Measurements from ENCODE around the gene GOLGA1. TPM values are rescaled to one million over a fixed set of nuclear protein-coding genes. Genes with fewer than 3 reads are reported as not detected.

The GOLGA1 gene
- total RNA-seq, 1 experiment from 2014 or later, result 9.6 TPM

DNA sequence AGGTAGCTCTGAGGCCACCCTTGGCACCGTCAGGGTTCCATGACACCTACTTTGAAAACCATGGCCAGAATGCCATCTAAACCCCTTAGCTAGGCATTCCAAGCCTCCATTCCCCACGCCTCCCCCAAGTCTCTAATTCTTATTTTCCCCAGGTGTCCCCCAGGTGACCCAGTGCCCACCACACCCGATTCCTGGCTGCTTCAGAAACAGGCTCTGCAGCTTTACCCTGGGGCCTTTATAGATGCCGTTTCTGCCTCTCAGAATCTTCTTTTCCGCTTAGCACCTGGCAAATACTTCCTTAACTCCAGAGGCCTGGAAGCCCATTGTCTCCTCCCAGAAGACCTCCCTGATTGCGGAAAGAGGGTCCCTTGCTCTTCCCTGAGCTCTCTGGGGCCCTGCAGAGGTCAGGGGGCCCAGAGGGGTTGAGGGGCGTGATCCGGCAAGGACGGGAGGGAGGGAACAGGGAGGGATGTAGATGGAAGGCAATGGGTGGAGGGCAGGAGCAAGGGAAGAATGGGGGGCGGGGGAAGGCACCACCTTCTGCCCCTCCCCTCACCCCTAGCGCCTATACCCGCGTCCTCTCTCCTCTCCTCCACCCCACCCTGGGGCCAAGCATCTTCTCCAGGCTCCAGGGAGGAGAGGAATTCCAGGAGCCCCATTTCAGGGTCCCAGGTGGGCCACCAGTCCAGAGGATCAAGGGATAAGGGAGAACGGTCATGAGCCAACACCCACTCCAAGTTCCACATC is 99.6 kb downstream of the GOLGA1 start:
- ChIA-PET CTCF (interaction anchor here (0.6 to 12.7 kb wide), 30 partner anchors 11 to 563 kb away, joined by 3 to 323 read pairs (median 8); partner anchors contain the start of genes ARPC5L, NR6A1, OLFML2A and RPL35), POLR2A (interaction anchor here (1.0 to 1.5 kb wide), 5 partner anchors 15 to 70 kb away, joined by 3 to 7 read pairs (median 6); partner anchors contain the start of genes NR6A1 and OLFML2A)
- no peak overlapping the region for H3K4me3 Mint-ChIP-seq

More for the DNA sequence above, 99.6 kb downstream of the GOLGA1 start:
- peaks cover 3% of the 10 kb centered on the region; the same call in 1 of the 2 replicates for H3K9me3 Mint-ChIP-seq
- TF ChIP-seq SOX15 (CRISPR knock-in tag; IDR thresholded peaks at IDR 0.05) (no peak), FOXP1 (CRISPR knock-in tag; IDR thresholded peaks at IDR 0.05; ENCODE audit: borderline replicate concordance) (no peak), ZNF317 (CRISPR knock-in tag; IDR thresholded peaks at IDR 0.05; ENCODE audit: borderline replicate concordance, low read depth) (no peak), FOXJ3 (CRISPR knock-in tag; IDR thresholded peaks at IDR 0.05; ENCODE audit: borderline replicate concordance) (no peak), NFYB (CRISPR knock-in tag; conservative IDR thresholded peaks at IDR 0.05; ENCODE audit: low read depth) (no peak), ELF4 (CRISPR knock-in tag; IDR thresholded peaks at IDR 0.05; ENCODE audit: low read depth) (no peak), JAZF1 (CRISPR knock-in tag; IDR thresholded peaks at IDR 0.05) (no peak), MXD4 (CRISPR knock-in tag; IDR thresholded peaks at IDR 0.05; ENCODE audit: borderline replicate concordance) (no peak), SMAD3 (CRISPR knock-in tag; IDR thresholded peaks at IDR 0.05; ENCODE audit: borderline replicate concordance) (no peak), TEAD4 (CRISPR knock-in tag; IDR thresholded peaks at IDR 0.05) (no peak), ZNF121 (CRISPR knock-in tag; IDR thresholded peaks at IDR 0.05) (no peak), EMX1 (CRISPR knock-in tag; IDR thresholded peaks at IDR 0.05) (no peak), GRHL2 (CRISPR knock-in tag; IDR thresholded peaks at IDR 0.05; ENCODE audit: insufficient replicate concordance, severe bottlenecking) (no peak), KAT7 (CRISPR knock-in tag; IDR thresholded peaks at IDR 0.05; ENCODE audit: borderline replicate concordance) (no peak), ZBTB21 (CRISPR knock-in tag; IDR thresholded peaks at IDR 0.05; ENCODE audit: borderline replicate concordance) (no peak)
- TF ChIP-seq, protein P1, sequence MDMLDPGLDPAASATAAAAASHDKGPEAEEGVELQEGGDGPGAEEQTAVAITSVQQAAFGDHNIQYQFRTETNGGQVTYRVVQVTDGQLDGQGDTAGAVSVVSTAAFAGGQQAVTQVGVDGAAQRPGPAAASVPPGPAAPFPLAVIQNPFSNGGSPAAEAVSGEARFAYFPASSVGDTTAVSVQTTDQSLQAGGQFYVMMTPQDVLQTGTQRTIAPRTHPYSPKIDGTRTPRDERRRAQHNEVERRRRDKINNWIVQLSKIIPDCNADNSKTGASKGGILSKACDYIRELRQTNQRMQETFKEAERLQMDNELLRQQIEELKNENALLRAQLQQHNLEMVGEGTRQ (CRISPR knock-in tag; IDR thresholded peaks at IDR 0.05), result no peak
- TF ChIP-seq, protein P2, sequence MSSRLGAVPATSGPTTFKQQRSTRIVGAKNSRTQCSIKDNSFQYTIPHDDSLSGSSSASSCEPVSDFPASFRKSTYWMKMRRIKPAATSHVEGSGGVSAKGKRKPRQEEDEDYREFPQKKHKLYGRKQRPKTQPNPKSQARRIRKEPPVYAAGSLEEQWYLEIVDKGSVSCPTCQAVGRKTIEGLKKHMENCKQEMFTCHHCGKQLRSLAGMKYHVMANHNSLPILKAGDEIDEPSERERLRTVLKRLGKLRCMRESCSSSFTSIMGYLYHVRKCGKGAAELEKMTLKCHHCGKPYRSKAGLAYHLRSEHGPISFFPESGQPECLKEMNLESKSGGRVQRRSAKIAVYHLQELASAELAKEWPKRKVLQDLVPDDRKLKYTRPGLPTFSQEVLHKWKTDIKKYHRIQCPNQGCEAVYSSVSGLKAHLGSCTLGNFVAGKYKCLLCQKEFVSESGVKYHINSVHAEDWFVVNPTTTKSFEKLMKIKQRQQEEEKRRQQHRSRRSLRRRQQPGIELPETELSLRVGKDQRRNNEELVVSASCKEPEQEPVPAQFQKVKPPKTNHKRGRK (CRISPR knock-in tag; IDR thresholded peaks at IDR 0.05; ENCODE audit: borderline replicate concordance), result no peak
- TF ChIP-seq, protein P3, sequence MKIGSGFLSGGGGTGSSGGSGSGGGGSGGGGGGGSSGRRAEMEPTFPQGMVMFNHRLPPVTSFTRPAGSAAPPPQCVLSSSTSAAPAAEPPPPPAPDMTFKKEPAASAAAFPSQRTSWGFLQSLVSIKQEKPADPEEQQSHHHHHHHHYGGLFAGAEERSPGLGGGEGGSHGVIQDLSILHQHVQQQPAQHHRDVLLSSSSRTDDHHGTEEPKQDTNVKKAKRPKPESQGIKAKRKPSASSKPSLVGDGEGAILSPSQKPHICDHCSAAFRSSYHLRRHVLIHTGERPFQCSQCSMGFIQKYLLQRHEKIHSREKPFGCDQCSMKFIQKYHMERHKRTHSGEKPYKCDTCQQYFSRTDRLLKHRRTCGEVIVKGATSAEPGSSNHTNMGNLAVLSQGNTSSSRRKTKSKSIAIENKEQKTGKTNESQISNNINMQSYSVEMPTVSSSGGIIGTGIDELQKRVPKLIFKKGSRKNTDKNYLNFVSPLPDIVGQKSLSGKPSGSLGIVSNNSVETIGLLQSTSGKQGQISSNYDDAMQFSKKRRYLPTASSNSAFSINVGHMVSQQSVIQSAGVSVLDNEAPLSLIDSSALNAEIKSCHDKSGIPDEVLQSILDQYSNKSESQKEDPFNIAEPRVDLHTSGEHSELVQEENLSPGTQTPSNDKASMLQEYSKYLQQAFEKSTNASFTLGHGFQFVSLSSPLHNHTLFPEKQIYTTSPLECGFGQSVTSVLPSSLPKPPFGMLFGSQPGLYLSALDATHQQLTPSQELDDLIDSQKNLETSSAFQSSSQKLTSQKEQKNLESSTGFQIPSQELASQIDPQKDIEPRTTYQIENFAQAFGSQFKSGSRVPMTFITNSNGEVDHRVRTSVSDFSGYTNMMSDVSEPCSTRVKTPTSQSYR (CRISPR knock-in tag; IDR thresholded peaks at IDR 0.05), result no peak
- TF ChIP-seq, protein P4, sequence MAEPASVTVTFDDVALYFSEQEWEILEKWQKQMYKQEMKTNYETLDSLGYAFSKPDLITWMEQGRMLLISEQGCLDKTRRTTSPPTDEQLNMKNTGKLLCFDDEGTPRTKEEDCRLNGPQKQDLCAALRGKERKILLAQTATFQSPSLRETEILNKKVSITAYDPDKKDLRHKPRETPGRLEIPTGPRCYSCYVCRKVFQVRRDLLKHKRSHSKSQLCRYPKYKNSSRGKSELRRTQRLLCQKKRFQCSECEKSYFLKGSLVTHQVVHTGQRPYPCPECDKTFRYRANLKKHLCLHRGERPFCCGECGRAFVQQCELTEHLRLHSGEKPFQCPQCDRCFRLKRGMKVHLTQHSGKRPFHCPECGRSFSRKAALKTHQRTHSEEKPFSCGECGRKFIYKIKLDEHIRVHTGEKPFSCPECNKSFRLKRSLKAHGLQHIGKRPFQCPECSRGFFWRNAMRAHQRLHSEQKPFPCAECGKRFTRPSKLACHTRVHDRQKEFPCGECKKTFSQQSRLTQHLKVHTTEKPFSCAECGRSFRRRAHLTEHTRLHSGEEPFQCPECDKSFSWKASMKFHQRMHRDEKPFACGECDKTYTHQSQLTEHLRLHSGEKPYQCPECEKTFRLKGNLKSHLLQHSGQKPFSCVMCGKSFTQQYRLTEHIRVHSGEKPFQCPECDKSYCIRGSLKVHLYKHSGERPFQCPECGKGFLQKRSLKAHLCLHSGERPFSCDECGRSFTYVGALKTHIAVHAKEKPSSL (CRISPR knock-in tag; conservative IDR thresholded peaks at IDR 0.05), result no peak
- TF ChIP-seq, protein P5, sequence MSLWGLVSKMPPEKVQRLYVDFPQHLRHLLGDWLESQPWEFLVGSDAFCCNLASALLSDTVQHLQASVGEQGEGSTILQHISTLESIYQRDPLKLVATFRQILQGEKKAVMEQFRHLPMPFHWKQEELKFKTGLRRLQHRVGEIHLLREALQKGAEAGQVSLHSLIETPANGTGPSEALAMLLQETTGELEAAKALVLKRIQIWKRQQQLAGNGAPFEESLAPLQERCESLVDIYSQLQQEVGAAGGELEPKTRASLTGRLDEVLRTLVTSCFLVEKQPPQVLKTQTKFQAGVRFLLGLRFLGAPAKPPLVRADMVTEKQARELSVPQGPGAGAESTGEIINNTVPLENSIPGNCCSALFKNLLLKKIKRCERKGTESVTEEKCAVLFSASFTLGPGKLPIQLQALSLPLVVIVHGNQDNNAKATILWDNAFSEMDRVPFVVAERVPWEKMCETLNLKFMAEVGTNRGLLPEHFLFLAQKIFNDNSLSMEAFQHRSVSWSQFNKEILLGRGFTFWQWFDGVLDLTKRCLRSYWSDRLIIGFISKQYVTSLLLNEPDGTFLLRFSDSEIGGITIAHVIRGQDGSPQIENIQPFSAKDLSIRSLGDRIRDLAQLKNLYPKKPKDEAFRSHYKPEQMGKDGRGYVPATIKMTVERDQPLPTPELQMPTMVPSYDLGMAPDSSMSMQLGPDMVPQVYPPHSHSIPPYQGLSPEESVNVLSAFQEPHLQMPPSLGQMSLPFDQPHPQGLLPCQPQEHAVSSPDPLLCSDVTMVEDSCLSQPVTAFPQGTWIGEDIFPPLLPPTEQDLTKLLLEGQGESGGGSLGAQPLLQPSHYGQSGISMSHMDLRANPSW (CRISPR knock-in tag; conservative IDR thresholded peaks at IDR 0.05; ENCODE audit: low read depth), result no peak
- no peaks in the 10 kb centered on the region for H3K36me3 Mint-ChIP-seq
- H3K4me1 Mint-ChIP-seq, result peaks cover 3% of the 10 kb centered on the region; the same call in 1 of the 2 replicates
- no peak overlapping the region for H3K27ac Mint-ChIP-seq
- DNase-seq (ENCODE audit: low spot score) (no peak), ATAC-seq (no peak)
- H3K27me3 Mint-ChIP-seq (ENCODE audit: low read depth), result no peaks in the 10 kb centered on the region

Measured in WTC11 (cell line).